HL-60 (cell line): ENCODE results near the gene PTPRN2.

ENCODE experiments used
- DNase-seq, 2 experiments: peaks; one replicate each; pipeline ENCODE4 v3.0.0-alpha.2; 2010 to 2020; ENCODE audit warnings: low read depth in 1 of 2, low spot score in 1 of 2
- H3K27ac ChIP-seq: fragments of 250-450 bp; sonication (Bioruptor Pico); replicated peaks from 2 replicates; pipeline ENCODE4 v1.5.1; 2020; ENCODE audit warnings: mild to moderate bottlenecking, moderate library complexity
- H3K27me3 ChIP-seq: fragments of 250-450 bp; sonication (Bioruptor Pico); 2 replicates; pipeline ENCODE4 v1.5.1; 2021; ENCODE audit warnings: mild to moderate bottlenecking, moderate library complexity; ENCODE audit not compliant: insufficient read depth, poor library complexity, severe bottlenecking
- H3K4me3 ChIP-seq: replicated peaks from 2 replicates; pipeline ENCODE4 v1.5.1; 2011; ENCODE audit warnings: mild to moderate bottlenecking, control low read depth, low read length; ENCODE audit not compliant: insufficient read depth
- CTCF ChIP-seq: IDR thresholded peaks from one replicate; pipeline ENCODE4 v1.5.1; 2011; ENCODE audit warnings: low read length, control low read depth, inconsistent platforms; ENCODE audit not compliant: insufficient read depth
- GABPA ChIP-seq: IDR thresholded peaks from 2 replicates; pipeline ENCODE4 v1.6.1; 2012; ENCODE audit warnings: low read depth
- POLR2AphosphoS5 ChIP-seq: IDR thresholded peaks from 2 replicates; pipeline ENCODE4 v1.6.1; 2012; ENCODE audit warnings: low read depth
- REST ChIP-seq: IDR thresholded peaks from 2 replicates; pipeline ENCODE4 v1.6.1; 2012; ENCODE audit warnings: low read depth; ENCODE audit not compliant: insufficient replicate concordance
- SPI1 ChIP-seq: IDR thresholded peaks from 2 replicates; pipeline ENCODE4 v1.6.1; 2012; ENCODE audit warnings: low read depth, mild to moderate bottlenecking, borderline replicate concordance

The PTPRN2 gene

DNA sequence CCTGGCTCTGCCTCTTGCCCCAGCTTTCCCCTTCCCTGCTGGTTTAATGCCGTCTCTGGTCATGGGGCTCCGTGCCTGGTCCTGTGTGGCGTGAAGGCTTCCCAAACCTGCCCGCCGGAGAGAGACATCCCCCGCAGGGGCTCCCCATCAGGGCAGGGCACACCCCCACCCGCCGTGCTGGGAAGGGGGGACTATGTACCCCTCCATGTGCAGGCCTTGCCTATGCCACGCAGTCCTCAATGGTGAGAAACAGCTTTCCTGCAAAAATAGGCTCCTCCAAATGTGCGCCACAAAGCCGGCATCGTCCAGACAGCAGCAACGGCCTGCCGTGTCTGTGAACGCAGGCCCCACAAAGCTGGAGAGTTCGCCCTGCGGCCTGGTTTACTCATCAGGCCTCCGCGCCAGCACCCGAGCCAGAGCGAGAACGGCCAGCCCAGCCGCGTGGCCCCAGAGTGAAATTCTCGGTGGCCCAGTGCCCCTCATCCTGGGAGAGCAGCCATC, 937.4 kb downstream of the PTPRN2 start:
- Histone ChIP-seq H3K4me3 (no peak overlapping the region), H3K27ac (no peak overlapping the region), H3K27me3 (no peaks in the 10 kb centered on the region)
- DNase-seq: no peak
- no peak for TF ChIP-seq CTCF
- no peak for TF ChIP-seq POLR2AphosphoS5
- TF ChIP-seq REST: no peak
- no peak for TF ChIP-seq GABPA
- no peak for TF ChIP-seq SPI1

GRCh38 chr7:157646551-157646950, 941.1 kb downstream of the PTPRN2 start:
- Histone ChIP-seq H3K27me3 (no peaks in the 10 kb centered on the region), H3K27ac (no peak overlapping the region), H3K4me3 (no peak overlapping the region)
- DNase-seq: no peak
- no peak for TF ChIP-seq CTCF
- no peak for TF ChIP-seq GABPA
- TF ChIP-seq POLR2AphosphoS5: no peak
- TF ChIP-seq SPI1: no peak
- TF ChIP-seq REST: no peak

- H3K27ac ChIP-seq: no peak overlapping the region
- DNase-seq: no peak
- H3K4me3 ChIP-seq: no peak overlapping the region
- TF ChIP-seq SPI1: no peak
- TF ChIP-seq GABPA: no peak
- TF ChIP-seq CTCF: no peak
- TF ChIP-seq REST: no peak
- no peak for TF ChIP-seq POLR2AphosphoS5
- no peaks in the 10 kb centered on the region for H3K27me3 ChIP-seq
Measured at GRCh38 chr7:157645539-157645938, 942.1 kb downstream of the PTPRN2 start.
